HL-60 (cell line): ENCODE data around the gene VASH2.

Source experiments
- DNase-seq, 2 experiments: peaks; one replicate each; pipeline ENCODE4 v3.0.0-alpha.2; 2010 to 2020; ENCODE audit warnings: low read depth in 1 of 2, low spot score in 1 of 2
- H3K27ac ChIP-seq: fragments of 250-450 bp; sonication (Bioruptor Pico); replicated peaks from 2 replicates; pipeline ENCODE4 v1.5.1; 2020; ENCODE audit warnings: mild to moderate bottlenecking, moderate library complexity
- H3K27me3 ChIP-seq: fragments of 250-450 bp; sonication (Bioruptor Pico); 2 replicates; pipeline ENCODE4 v1.5.1; 2021; ENCODE audit warnings: mild to moderate bottlenecking, moderate library complexity; ENCODE audit not compliant: insufficient read depth, poor library complexity, severe bottlenecking
- H3K4me3 ChIP-seq: replicated peaks from 2 replicates; pipeline ENCODE4 v1.5.1; 2011; ENCODE audit warnings: mild to moderate bottlenecking, control low read depth, low read length; ENCODE audit not compliant: insufficient read depth
- CTCF ChIP-seq: IDR thresholded peaks from one replicate; pipeline ENCODE4 v1.5.1; 2011; ENCODE audit warnings: low read length, control low read depth, inconsistent platforms; ENCODE audit not compliant: insufficient read depth
- GABPA ChIP-seq: IDR thresholded peaks from 2 replicates; pipeline ENCODE4 v1.6.1; 2012; ENCODE audit warnings: low read depth
- POLR2AphosphoS5 ChIP-seq: IDR thresholded peaks from 2 replicates; pipeline ENCODE4 v1.6.1; 2012; ENCODE audit warnings: low read depth
- REST ChIP-seq: IDR thresholded peaks from 2 replicates; pipeline ENCODE4 v1.6.1; 2012; ENCODE audit warnings: low read depth; ENCODE audit not compliant: insufficient replicate concordance
- SPI1 ChIP-seq: IDR thresholded peaks from 2 replicates; pipeline ENCODE4 v1.6.1; 2012; ENCODE audit warnings: low read depth, mild to moderate bottlenecking, borderline replicate concordance

The VASH2 gene

DNA sequence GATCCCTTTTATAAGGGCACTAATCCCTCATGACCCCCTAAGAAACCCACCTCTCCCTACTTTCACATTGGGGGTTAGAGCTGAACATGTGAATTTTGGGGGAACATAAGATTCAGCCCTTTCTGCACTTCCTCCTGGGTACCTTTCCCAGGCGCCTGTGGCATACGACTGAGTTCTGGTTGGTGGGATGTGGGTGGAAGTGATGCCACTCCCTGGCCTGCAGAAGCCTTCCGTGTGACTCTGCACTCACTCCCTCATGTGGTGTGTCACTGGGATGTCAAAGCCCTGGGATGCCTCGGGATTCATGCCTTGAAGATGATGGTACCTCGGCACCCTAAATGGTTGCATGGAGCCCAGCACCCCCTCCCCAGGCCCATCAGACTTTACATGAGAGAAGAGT is 28.3 kb upstream of the VASH2 start:
- Histone ChIP-seq H3K27ac (no peak overlapping the region), H3K27me3 (no peaks in the 10 kb centered on the region), H3K4me3 (no peak overlapping the region)
- DNase-seq, result no peak
- TF ChIP-seq REST (no peak), CTCF (no peak), GABPA (no peak), POLR2AphosphoS5 (no peak), SPI1 (no peak)

- no peak for DNase-seq
- H3K4me3 ChIP-seq, result no peak overlapping the region
- TF ChIP-seq CTCF, result no peak
- no peak for TF ChIP-seq GABPA
- TF ChIP-seq SPI1, result no peak
- no peak for TF ChIP-seq REST
- TF ChIP-seq POLR2AphosphoS5, result no peak
- H3K27me3 ChIP-seq, result no peaks in the 10 kb centered on the region
- no peak overlapping the region for H3K27ac ChIP-seq
Measured at GRCh38 chr1:212926372-212926771, 24.0 kb upstream of the VASH2 start.

GRCh38 chr1:212928323-212929291 is 21.7 kb upstream of the VASH2 start:
- no peak overlapping the region for H3K4me3 ChIP-seq
- H3K27ac ChIP-seq, result no peak overlapping the region
- TF ChIP-seq POLR2AphosphoS5, result no peak
- no peak for TF ChIP-seq CTCF
- TF ChIP-seq SPI1, result no peak
- DNase-seq, result no peak
- H3K27me3 ChIP-seq, result no peaks in the 10 kb centered on the region
